GM12872 (cell line): ENCODE measurements around the gene LMTK3.

Experiments used
- CTCF ChIP-seq: IDR thresholded peaks from 3 replicates; pipeline ENCODE4 v1.5.1; 2011; ENCODE audit warnings: low read depth, mild to moderate bottlenecking, low read length, moderate library complexity; ENCODE audit not compliant: insufficient read depth

The LMTK3 gene

DNA sequence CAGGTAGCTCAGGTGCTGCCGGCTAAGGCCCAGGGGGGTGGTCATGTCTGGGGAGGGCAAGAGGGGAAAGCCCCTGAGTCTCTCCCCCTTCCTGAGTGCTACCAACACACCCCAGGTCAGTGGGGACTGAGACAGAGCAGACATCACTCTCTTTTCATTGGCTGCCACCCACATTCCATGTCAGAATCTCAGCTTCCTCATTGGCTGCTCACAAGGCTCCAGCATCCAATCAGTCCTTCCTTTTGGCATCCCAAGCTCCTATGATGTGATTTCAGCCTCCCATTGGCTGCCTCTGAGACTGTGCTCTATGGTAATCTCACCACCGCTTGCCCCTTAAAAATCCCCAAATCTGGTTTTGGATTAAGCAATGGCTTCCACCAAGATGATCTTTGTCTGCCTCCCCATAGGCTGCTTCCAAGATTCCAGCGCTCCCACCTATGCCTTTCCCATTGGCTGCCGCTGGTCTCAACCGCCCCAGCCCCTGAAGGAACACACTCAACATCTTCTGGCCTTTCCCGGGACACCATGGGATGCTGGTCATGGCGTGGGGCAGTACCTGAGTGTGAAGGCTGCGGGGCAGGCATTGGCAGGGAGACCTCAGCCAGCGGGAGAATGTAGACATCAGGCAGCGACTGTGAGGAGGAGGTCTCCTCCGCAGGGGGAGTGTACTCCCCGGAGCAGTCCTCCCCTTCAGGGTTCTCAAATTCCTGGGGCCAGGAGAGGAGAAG lies 2.0 kb downstream of the LMTK3 start:
- no peak for TF ChIP-seq CTCF

- no peak for TF ChIP-seq CTCF
Measured at GRCh38 chr19:48508729-48509411, 2.8 kb downstream of the LMTK3 start.

- no peak for TF ChIP-seq CTCF
Measured at GRCh38 chr19:48507911-48508439, 3.7 kb downstream of the LMTK3 start.

DNA sequence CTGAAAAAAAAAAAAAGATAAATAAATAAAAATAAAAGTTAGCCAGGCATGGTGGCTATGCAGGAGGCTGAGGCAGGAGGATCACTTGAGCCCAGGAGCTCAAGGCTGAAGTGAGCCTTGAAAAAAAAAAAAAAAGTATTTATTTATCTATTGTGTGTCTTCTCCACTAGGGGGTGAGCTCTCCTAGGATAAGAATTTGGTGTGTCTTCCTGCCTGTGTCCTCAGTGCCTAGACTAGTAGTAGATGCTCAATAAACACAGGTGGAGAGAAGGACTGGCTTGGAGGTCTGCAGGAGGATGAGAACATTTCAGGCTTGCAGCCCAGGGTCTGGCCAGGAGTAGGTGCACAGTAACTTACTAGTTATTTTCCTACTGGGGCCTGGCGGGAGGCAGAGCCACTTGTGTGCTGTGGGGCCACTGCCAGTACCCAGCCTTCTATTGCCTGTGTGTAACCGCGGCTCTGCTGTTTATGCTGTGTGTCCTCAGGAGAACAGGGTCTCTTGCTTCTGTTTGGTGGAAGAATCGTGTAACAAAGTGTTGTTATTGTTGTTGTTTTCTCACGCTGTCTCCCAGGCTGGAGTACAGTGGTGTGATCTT lies 5.4 kb downstream of the LMTK3 start:
- peak; percentile 58; the same call in 2 of the 3 replicates for TF ChIP-seq CTCF

DNA sequence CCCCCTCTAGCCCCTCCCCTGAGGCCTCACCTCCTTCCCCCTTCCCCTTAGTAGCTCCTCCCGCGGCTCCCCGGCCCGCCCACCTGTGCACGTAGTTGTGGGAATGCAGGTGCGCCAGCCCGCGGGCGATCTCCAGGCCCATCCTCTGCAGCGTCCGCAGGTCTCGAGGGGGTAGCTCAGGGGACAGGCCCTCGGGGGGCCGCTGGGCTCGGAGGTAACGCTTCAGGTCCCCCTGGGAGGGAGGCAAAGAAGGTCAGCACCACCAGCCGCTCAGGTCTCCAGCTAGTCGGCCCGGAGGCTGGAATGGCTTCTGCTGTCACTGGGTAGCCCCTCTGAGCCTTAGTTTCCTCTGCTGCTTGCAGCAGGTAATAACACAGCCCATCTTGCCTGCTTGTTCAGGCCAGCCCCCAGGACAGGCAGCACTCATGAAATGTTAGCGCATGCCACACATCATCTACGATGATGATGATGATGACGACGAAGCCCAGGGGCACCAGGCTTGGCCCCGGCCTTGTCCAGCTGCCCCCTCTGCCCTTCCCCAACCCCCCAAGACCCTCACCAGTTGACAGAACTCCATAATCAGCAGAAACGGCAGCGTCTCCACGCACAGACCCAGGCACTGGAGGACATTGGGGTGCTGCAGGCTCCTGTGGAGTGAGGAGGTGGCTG lies 9.2 kb downstream of the LMTK3 start:
- TF ChIP-seq CTCF, result no peak

DNA sequence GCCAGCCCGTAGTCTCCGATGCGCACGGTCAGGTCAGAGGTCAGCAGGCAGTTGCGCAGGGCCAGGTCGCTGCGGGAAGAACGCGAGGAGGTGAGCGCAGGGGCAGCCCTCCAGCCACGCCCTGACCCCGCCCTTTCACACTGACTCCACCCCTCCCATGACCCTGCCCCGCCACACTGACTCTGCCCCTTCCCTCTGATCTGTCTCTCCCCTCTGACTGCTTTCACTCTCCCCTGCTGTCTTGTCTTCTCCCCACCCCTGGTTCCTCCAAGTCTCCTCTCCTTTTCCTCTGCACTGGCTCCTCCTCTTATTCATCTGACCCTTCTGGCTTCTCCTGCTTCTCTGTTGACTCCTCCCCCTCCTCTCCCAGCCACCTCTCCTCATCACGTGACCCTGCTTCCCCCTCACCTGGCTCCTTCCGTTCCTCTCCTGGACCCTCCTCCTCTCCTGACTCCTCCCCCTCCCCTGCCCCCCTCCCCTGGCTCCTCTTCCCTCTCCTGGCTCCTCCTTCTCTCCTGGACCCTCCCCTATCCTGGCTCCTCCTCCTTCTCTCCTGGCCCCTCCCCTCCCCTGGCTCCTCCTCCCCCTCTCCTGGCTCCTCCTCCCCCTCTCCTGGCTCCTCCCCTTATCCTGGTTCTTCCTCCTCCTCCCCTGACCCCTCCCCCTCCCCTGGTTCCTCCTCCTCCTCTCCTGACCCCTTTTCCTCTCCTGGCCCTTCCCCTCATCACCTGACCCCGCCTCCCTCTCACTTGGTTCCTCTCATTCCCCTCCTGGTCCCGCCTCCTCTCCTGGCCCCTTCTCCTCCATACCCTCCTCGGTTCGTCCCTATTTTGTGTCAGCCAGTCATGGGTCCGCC lies 9.9 kb downstream of the LMTK3 start:
- no peak for TF ChIP-seq CTCF
